Osteoblast (primary cell): Measurements from ENCODE around the gene AKAP7. TPM values are rescaled to one million over a fixed set of nuclear protein-coding genes. Genes with fewer than 3 reads are reported as not detected.

Source experiments
- DNase-seq: peaks from one replicate; pipeline ENCODE4 v3.0.0; 2011; ENCODE audit warnings: low spot score, mixed read lengths; ENCODE audit not compliant: insufficient read length; ENCODE audit errors: missing footprints
- H2AFZ ChIP-seq: 2 replicates; pipeline ENCODE4 v1.6.0; 2011; ENCODE audit warnings: mild to moderate bottlenecking, low read length
- H3K27ac ChIP-seq: 2 replicates; pipeline ENCODE4 v1.5.1; 2011; ENCODE audit warnings: mild to moderate bottlenecking, low read depth, low read length, moderate library complexity
- H3K27me3 ChIP-seq: 2 replicates; pipeline ENCODE4 v1.6.0; 2012; ENCODE audit warnings: mild to moderate bottlenecking, control low read depth, inconsistent platforms, low read length, moderate library complexity; ENCODE audit not compliant: insufficient read depth
- H3K36me3 ChIP-seq: 2 replicates; pipeline ENCODE4 v1.5.1; 2011; ENCODE audit warnings: mild to moderate bottlenecking, low read length, control low read depth, moderate library complexity; ENCODE audit not compliant: insufficient read depth
- H3K4me1 ChIP-seq: 2 replicates; pipeline ENCODE4 v1.5.1; 2011; ENCODE audit warnings: mild to moderate bottlenecking, low read length, control low read depth, moderate library complexity; ENCODE audit not compliant: insufficient read depth
- H3K4me2 ChIP-seq: 2 replicates; pipeline ENCODE4 v1.6.0; 2011; ENCODE audit warnings: mild to moderate bottlenecking, low read length; ENCODE audit not compliant: insufficient read depth
- H3K4me3 ChIP-seq: fragments of 200-600 bp; sonication (generic); 3 replicates; pipeline ENCODE4 v1.5.1; 2012; ENCODE audit warnings: mild to moderate bottlenecking, low read length, inconsistent platforms; ENCODE audit not compliant: insufficient read depth
- H3K79me2 ChIP-seq: 2 replicates; pipeline ENCODE4 v1.6.0; 2012; ENCODE audit warnings: mild to moderate bottlenecking, low read length, control low read depth, inconsistent platforms; ENCODE audit not compliant: insufficient read depth
- H3K9me3 ChIP-seq: 2 replicates; pipeline ENCODE4 v1.5.1; 2011; ENCODE audit warnings: low read depth, low read length, control low read depth
- H4K20me1 ChIP-seq: 2 replicates; pipeline ENCODE4 v1.6.0; 2012; ENCODE audit warnings: mild to moderate bottlenecking, low read length, control low read depth; ENCODE audit not compliant: insufficient read depth
- total RNA-seq: library from RNA; depleted of rRNA; stranded (reverse); fragments of >200 nt; gene quantifications from 2 replicates; pipeline ENCODE4 v1.2.3, GENCODE V29; 2012
- TF ChIP-seq, protein P1 (sequence below): IDR thresholded peaks from 2 replicates; pipeline ENCODE4 v1.5.1; 2011; ENCODE audit warnings: mild to moderate bottlenecking, low read depth, low read length, moderate library complexity; ENCODE audit errors: extremely low read depth

The AKAP7 gene
- total RNA-seq, 1 donor: 4.0 TPM

GRCh38 chr6:131183427-131184095 is 48.3 kb downstream of the AKAP7 start:
- no peak for DNase-seq
- Histone ChIP-seq H3K4me1 (peaks cover 2% of the 10 kb centered on the region), H3K27ac (no peak overlapping the region), H3K27me3 (no peaks in the 10 kb centered on the region), H3K36me3 (no peaks in the 10 kb centered on the region), H3K79me2 (no peaks in the 10 kb centered on the region), H3K4me3 (no peak overlapping the region), H3K4me2 (peak overlapping the region; percentile 74), H3K9me3 (no peaks in the 10 kb centered on the region), H2AFZ (peak overlapping the region; percentile 93), H4K20me1 (no peaks in the 10 kb centered on the region)
- TF ChIP-seq, protein P1, sequence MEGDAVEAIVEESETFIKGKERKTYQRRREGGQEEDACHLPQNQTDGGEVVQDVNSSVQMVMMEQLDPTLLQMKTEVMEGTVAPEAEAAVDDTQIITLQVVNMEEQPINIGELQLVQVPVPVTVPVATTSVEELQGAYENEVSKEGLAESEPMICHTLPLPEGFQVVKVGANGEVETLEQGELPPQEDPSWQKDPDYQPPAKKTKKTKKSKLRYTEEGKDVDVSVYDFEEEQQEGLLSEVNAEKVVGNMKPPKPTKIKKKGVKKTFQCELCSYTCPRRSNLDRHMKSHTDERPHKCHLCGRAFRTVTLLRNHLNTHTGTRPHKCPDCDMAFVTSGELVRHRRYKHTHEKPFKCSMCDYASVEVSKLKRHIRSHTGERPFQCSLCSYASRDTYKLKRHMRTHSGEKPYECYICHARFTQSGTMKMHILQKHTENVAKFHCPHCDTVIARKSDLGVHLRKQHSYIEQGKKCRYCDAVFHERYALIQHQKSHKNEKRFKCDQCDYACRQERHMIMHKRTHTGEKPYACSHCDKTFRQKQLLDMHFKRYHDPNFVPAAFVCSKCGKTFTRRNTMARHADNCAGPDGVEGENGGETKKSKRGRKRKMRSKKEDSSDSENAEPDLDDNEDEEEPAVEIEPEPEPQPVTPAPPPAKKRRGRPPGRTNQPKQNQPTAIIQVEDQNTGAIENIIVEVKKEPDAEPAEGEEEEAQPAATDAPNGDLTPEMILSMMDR: no peak

DNA sequence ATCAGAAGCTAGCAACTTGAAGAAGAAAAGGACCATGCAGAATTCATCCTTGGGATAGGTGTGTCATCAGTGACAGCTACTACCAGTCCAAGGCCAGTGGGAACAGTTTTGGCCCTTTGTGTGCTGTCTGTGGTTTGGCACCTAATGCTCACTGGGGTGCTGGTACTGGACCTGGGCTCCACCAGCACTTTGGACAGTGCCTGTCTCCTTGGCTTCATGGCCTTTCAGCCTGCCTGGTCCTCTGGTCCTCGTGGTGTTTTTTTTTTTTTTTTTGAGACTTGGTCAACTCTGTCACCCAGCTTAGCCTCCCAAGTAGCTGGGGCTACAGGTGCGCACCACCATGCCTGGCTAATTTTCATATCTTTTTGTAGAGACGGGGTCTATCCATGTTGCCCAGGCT is 56.3 kb downstream of the AKAP7 start:
- Histone ChIP-seq H3K27ac (no peak overlapping the region), H3K4me2 (no peak overlapping the region), H3K27me3 (no peaks in the 10 kb centered on the region), H2AFZ (no peak overlapping the region), H3K79me2 (no peaks in the 10 kb centered on the region), H3K9me3 (no peaks in the 10 kb centered on the region), H4K20me1 (no peaks in the 10 kb centered on the region), H3K4me3 (no peak overlapping the region), H3K4me1 (no peaks in the 10 kb centered on the region), H3K36me3 (no peaks in the 10 kb centered on the region)
- DNase-seq: no peak
- TF ChIP-seq, protein P1: no peak

GRCh38 chr6:131197716-131198115 is 62.4 kb downstream of the AKAP7 start:
- Histone ChIP-seq H3K79me2 (no peaks in the 10 kb centered on the region), H2AFZ (no peak overlapping the region), H3K9me3 (no peaks in the 10 kb centered on the region), H3K4me3 (no peak overlapping the region), H3K27me3 (no peaks in the 10 kb centered on the region), H4K20me1 (no peaks in the 10 kb centered on the region), H3K27ac (no peak overlapping the region), H3K4me2 (no peak overlapping the region), H3K4me1 (no peaks in the 10 kb centered on the region), H3K36me3 (no peaks in the 10 kb centered on the region)
- TF ChIP-seq, protein P1: no peak
- no peak for DNase-seq

GRCh38 chr6:131199568-131200272 is 64.5 kb downstream of the AKAP7 start:
- Histone ChIP-seq H3K79me2 (no peaks in the 10 kb centered on the region), H3K4me2 (no peak overlapping the region), H3K9me3 (no peaks in the 10 kb centered on the region), H3K4me3 (no peak overlapping the region), H2AFZ (peak overlapping the region; percentile 58), H4K20me1 (no peaks in the 10 kb centered on the region), H3K27me3 (no peaks in the 10 kb centered on the region), H3K4me1 (no peaks in the 10 kb centered on the region), H3K36me3 (no peaks in the 10 kb centered on the region), H3K27ac (no peak overlapping the region)
- TF ChIP-seq, protein P1: peak; percentile 86
- peak; percentile 65 for DNase-seq
